ENCODE results near the gene MCM6. TPM values are rescaled to one million over a fixed set of nuclear protein-coding genes. Genes with fewer than 3 reads are reported as not detected.

Gene MCM6
- total and polyA plus RNA-seq, 4 donors: 6.8 to 15.6 (median 11.2) TPM

- no peak overlapping the region for H3K4me3 ChIP-seq
- H3K36me3 ChIP-seq (ENCODE audit: control insufficient read depth in 4 of 4, insufficient read depth in 4 of 4, low read length in 4 of 4): peaks cover 0 to 11% (median 4%) of the 10 kb centered on the region in 4 donors
- WGBS, 2 donors: 93 to 96% methylated on average over 4 of the region's 4 CpGs
- no peak overlapping the region for H3K27ac ChIP-seq (ENCODE audit: low read depth in 1 of 2, low read length in 1 of 2)
- H3K27me3 ChIP-seq (ENCODE audit: control insufficient read depth in 3 of 3, insufficient read depth in 3 of 3, low read length in 2 of 3): no peaks in the 10 kb centered on the region
- no peak overlapping the region for H3K9ac ChIP-seq (ENCODE audit: insufficient read depth in 1 of 2, low read length in 2 of 2)
- ATAC-seq (ENCODE audit: insufficient read depth, low FRiP score) (no peak), DNase-seq (peak in 1 of 3 donors; percentile 4)
- TF ChIP-seq, protein P1, sequence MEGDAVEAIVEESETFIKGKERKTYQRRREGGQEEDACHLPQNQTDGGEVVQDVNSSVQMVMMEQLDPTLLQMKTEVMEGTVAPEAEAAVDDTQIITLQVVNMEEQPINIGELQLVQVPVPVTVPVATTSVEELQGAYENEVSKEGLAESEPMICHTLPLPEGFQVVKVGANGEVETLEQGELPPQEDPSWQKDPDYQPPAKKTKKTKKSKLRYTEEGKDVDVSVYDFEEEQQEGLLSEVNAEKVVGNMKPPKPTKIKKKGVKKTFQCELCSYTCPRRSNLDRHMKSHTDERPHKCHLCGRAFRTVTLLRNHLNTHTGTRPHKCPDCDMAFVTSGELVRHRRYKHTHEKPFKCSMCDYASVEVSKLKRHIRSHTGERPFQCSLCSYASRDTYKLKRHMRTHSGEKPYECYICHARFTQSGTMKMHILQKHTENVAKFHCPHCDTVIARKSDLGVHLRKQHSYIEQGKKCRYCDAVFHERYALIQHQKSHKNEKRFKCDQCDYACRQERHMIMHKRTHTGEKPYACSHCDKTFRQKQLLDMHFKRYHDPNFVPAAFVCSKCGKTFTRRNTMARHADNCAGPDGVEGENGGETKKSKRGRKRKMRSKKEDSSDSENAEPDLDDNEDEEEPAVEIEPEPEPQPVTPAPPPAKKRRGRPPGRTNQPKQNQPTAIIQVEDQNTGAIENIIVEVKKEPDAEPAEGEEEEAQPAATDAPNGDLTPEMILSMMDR (IDR thresholded peaks at IDR 0.05; ENCODE audit: control extremely low read depth, extremely low read depth): no peak
- H3K4me1 ChIP-seq (ENCODE audit: control insufficient read depth in 5 of 5, insufficient read depth in 5 of 5, low read length in 5 of 5): no peaks in the 10 kb centered on the region
- H3K9me3 ChIP-seq (ENCODE audit: control insufficient read depth in 4 of 4, insufficient read depth in 3 of 4, low read length in 3 of 4): no peaks in the 10 kb centered on the region
Observed at GRCh38 chr2:135904341-135904989, 28.2 kb upstream of the MCM6 start.

- H3K9ac ChIP-seq (ENCODE audit: insufficient read depth in 1 of 2, low read length in 2 of 2): no peak overlapping the region
- H3K27me3 ChIP-seq (ENCODE audit: control insufficient read depth in 3 of 3, insufficient read depth in 3 of 3, low read length in 2 of 3): no peaks in the 10 kb centered on the region
- H3K4me3 ChIP-seq: no peak overlapping the region
- H3K36me3 ChIP-seq (ENCODE audit: control insufficient read depth in 4 of 4, insufficient read depth in 4 of 4, low read length in 4 of 4): peaks cover 0 to 11% (median 4%) of the 10 kb centered on the region in 4 donors
- H3K9me3 ChIP-seq (ENCODE audit: control insufficient read depth in 4 of 4, insufficient read depth in 3 of 4, low read length in 3 of 4): no peaks in the 10 kb centered on the region
- TF ChIP-seq, protein P1 (IDR thresholded peaks at IDR 0.05; ENCODE audit: control extremely low read depth, extremely low read depth): no peak
- H3K4me1 ChIP-seq (ENCODE audit: control insufficient read depth in 5 of 5, insufficient read depth in 5 of 5, low read length in 5 of 5): no peaks in the 10 kb centered on the region
- DNase-seq (no peak), ATAC-seq (ENCODE audit: insufficient read depth, low FRiP score) (no peak)
- 95 to 98% methylated on average over 3 of the region's 3 CpGs for WGBS, 2 donors
- H3K27ac ChIP-seq (ENCODE audit: low read depth in 1 of 2, low read length in 1 of 2): no peak overlapping the region
Observed at GRCh38 chr2:135903650-135904049, 27.4 kb upstream of the MCM6 start.

DNA sequence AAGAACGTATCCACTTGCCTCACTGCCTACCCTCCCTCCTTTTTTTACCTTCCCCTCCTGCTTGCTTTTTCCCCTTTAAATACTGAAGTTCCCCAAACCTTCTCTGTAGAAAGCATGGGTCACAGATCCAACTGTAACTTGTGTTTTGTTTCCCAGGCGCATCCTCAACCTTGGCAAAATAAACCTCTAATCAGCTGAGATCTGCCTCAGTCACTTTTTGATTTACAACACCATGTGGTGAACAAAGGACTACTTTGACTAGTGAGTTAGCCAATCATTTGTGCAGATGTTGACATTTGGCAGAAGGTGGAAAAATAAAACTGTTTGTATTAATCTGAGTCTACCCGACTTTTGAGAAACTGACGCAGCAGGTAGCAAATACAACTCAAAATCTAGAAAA lies 23.3 kb upstream of the MCM6 start:
- no peak overlapping the region for H3K4me3 ChIP-seq
- 74 to 84% methylated on average over 4 of the region's 4 CpGs for WGBS, 2 donors
- TF ChIP-seq, protein P1 (IDR thresholded peaks at IDR 0.05; ENCODE audit: control extremely low read depth, extremely low read depth): no peak
- H3K9ac ChIP-seq (ENCODE audit: insufficient read depth in 1 of 2, low read length in 2 of 2): no peak overlapping the region
- no peak for DNase-seq
- no peak for ATAC-seq (ENCODE audit: insufficient read depth, low FRiP score)
- no peak overlapping the region for H3K27ac ChIP-seq (ENCODE audit: low read depth in 1 of 2, low read length in 1 of 2)
- H3K4me1 ChIP-seq (ENCODE audit: control insufficient read depth in 5 of 5, insufficient read depth in 5 of 5, low read length in 5 of 5): no peaks in the 10 kb centered on the region
- H3K27me3 ChIP-seq (ENCODE audit: control insufficient read depth in 3 of 3, insufficient read depth in 3 of 3, low read length in 2 of 3): no peaks in the 10 kb centered on the region
- peaks cover 0 to 9% (median 1%) of the 10 kb centered on the region in 4 donors for H3K36me3 ChIP-seq (ENCODE audit: control insufficient read depth in 4 of 4, insufficient read depth in 4 of 4, low read length in 4 of 4)
- H3K9me3 ChIP-seq (ENCODE audit: control insufficient read depth in 4 of 4, insufficient read depth in 3 of 4, low read length in 3 of 4): no peaks in the 10 kb centered on the region
